NCI-H187 treated with DMSO at 0.1 percent for 48 hours (cell line): Measurements from ENCODE around the gene PAN2.
"Not testable (repeated sequence)": the region's sequence is repeated elsewhere in the genome, so short reads cannot be mapped to it uniquely, and the experiment has no call there.

Experiments used
- DNase-seq: peaks from one replicate; lab custom pipeline; 2025; lab: John Stamatoyannopoulos, UW

The PAN2 gene

GRCh38 chr12:56341616-56342015 lies 7.8 kb upstream of the PAN2 start:
- DNase-seq, result no peak

- no peak for DNase-seq
Measured at GRCh38 chr12:56339158-56339422, 5.3 kb upstream of the PAN2 start.

DNA sequence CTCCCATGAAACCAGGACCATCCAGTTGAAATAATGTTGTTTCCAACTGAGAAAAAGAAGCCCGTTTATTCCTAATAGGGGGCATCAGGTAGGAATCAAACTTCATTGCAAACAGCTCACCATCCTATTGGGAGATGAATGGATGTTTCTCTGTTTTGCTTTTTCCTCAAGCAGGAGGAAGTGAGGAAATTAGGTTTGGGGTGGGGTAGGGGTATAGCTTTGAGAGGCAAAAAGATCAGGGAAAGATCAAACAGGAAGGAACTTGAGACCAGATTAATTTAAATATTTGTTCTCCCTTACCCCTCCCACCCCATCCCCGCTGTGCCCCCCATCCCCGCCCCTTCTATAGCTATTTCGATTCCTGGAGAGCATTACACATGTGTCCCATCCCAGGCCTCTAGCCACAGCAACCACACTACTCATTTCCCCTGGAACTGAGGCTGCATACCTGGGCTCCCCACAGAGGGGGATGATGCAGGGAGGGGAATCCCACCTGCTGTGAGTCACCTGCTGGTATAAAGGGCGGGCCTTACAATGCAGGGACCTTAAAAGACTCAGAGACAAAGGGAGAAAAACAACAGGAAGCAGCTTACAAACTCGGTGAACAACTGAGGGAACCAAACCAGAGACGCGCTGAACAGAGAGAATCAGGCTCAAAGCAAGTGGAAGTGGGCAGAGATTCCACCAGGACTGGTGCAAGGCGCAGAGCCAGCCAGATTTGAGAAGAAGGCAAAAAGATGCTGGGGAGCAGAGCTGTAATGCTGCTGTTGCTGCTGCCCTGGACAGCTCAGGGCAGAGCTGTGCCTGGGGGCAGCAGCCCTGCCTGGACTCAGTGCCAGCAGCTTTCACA lies 4.7 kb upstream of the PAN2 start, which contains the start of gene IL23A:
TSS of gene IL23A (plus strand) at position 577 of the 850 bp plus-strand sequence. CDS start at position 738, 161 bp downstream.
- no peak for DNase-seq

DNA sequence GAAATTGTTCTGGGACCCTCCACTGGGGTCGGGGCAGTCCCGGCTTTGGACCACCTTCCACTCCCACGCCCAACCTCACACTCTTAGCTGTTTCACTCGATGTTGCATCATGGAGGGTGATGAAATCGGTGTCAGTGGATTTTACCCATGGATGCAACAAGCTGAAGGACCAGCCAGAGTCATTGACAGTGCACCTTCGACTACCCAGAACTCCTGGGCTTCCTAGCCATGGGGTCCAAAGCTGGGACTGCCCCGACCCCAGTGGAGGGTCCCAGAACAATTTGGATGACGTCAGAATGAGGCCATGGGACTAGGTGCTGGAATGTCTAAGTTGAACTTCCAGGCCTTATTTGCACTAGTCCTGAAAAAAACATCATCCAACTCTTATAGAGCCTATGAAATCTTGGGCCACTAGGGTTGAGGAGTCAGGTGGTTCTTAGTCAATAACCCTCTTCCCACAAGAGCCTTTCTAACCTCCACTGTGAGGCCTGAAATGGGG lies 4.0 kb upstream of the PAN2 start:
- DNase-seq, result no peak

DNA sequence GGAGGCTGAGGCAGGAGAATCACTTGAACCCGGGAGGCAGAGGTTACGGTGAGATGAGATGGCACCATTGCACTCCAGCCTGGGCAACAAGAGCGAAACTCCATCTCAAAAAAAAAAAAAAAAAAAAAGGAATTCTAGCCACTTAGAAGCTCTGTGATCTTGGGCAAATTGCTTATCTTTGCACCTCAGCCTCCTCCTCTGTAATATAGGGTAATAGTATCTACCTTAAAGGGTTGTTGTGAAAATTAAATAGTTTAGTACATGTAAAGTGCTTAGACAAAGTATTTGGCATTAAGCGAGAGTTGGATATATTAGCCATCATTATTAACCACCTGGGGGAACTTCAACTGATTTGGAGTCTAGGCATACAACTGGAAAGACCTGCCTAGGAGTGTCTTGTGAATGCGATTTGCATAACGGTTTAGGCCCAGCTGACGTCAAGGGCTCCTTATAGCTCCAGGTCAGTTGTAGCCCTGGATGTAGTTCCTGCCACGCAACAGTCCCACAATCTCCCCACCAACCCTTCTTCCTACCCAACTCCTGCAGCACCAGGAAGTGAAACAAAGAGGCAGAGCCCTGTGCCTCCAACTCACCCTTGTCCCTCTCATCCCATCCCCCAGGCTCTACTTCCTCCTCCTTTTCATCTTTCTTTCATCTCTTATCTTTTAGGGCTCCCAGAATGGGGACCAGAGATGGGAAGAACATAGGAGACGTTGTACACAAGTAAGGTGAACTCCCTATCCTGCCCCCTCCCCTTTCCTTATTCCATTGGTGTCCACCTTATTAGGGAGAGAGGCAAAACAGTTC lies 2.8 kb upstream of the PAN2 start:
- no peak for DNase-seq

DNA sequence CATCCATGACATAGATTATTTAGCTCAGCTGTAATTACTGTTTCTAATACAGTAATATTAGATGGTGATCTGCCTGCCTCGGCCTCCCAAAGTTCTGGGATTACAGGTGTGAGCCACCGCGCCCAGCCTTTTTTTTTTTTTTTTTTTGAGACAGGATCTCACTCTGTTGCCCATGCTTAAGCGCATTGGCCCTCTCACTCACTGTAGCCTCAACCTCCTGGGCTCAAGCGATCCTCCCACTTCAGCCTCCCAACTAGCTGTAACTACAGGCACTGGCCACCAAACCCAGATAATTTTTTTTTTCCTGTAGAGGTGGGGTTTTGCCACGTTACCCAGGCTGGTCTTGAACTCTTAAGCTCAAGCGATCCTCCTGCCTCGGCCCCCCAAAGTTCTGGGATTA lies 1.7 kb upstream of the PAN2 start:
- not testable (repeated sequence) for DNase-seq

GRCh38 chr12:56334490-56334793 lies 642 bp upstream of the PAN2 start:
- no peak for DNase-seq

DNA sequence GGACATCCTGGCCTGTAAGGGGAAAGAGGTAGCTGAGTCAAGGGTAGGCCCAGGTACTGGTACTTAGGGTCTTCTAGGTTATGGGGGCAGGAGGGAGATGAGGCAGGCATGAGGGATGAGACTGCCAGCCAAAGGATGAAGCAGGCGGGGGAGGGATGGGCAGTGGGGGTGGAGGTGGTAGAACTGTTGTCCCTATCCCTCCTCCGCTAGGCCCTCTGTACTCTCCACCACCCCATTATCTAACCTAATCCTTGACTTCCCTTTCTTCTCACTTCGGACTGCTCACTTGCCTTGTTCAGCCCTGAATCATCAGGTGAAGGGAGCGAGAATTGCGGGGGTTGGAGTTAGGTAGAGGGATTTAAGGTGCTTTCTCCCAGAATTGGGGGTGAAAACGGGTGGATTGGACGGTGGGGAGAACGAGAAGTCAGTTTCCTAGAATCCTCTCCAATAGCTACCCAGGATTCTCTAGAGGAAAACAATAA lies 562 bp downstream of the PAN2 start:
- DNase-seq, result no peak

DNA sequence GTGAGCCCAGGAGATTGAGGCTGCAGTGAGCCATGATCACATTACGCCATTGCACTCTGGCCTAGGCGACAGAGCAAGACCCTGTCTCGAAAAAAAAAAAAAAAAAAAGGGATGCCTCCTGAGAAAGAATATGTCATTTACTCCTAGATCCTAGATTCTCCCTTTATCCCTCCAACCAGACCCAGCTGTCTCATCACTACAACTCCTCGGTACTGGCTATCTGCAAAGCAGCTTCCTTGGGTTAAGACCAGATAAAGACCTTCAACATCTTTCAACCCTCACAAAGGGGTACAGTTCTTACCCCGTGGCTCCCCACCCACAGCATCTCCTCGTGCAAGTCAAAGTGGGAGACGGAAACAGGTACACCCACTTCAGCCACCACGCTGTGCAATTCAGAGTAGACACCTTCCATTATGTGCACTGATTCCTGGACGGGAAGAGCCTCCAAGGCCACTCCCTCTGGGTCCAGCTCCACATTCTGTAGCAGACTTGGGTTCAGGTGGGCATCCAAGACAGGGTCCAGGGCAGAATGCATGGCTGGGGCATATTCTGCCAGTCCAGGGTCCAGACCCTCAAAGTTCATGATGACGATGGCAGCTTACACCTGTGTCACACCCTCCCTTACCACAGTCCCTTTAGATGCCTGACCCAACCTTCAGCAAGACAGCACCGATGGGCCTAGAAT lies 1.1 kb downstream of the PAN2 start:
- DNase-seq, result no peak

GRCh38 chr12:56330936-56331490 lies 2.8 kb downstream of the PAN2 start:
- no peak for DNase-seq

GRCh38 chr12:56326533-56326932 lies 7.3 kb downstream of the PAN2 start:
- DNase-seq, result no peak

DNA sequence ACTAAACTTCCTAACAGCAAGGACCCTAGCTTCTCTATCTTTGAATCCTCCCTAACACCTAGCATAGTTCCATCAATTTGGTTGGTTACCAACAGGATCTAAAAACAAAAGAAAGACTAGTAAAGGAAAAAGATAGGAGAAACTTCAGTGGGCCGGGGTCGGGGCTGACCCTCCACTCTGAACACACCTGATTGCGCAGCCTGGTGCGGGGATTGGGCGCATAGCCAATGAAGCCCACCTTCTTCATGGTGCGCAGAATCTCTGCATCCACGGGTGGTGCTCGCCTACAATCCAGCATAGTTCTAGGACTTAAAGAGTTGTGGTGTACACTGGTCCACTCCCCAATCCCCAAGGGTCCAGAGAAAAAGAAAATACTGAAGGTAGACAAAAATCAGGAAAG lies 7.7 kb downstream of the PAN2 start:
- no peak for DNase-seq

DNA sequence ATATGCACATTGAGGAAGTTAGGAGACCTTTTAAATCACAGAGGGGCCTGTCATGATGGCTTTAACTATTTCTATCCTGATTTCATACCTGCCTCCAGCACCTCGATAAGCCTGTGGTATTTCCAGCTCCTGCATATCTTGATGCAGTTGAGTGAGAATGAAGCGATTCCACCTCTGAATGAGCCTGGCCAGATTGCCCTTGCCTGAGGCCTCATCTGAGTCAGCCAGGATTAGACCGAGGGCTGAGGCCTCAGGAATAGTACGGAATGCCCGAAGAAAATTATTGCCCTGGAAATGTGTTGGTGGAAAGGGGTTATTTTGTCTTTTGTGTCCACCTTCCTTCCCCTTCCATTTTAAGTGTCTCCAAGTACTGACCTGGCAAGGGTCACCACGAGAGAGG lies 9.6 kb downstream of the PAN2 start:
- no peak for DNase-seq

DNA sequence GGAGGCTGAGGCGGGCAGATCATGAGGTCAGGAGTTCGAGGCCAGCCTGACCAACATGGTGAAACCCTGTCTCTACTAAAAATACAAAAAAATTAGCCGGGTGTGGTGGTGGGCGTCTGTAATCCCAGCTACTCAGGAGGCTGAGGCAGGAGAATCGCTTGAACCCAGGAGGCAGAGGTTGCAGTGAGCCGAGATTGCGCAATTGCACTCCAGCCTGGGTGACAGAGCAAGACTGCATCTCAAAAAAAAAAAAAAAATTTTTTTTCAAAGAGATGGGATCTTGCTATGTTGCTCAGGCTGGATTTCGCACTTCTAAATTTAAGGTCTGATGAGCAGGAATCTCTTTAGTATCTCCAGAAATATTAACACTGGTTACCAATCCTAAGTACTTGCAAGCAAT lies 12.2 kb downstream of the PAN2 start:
- not testable (repeated sequence) for DNase-seq

GRCh38 chr12:56321027-56321426 lies 12.8 kb downstream of the PAN2 start:
- DNase-seq, result no peak

DNA sequence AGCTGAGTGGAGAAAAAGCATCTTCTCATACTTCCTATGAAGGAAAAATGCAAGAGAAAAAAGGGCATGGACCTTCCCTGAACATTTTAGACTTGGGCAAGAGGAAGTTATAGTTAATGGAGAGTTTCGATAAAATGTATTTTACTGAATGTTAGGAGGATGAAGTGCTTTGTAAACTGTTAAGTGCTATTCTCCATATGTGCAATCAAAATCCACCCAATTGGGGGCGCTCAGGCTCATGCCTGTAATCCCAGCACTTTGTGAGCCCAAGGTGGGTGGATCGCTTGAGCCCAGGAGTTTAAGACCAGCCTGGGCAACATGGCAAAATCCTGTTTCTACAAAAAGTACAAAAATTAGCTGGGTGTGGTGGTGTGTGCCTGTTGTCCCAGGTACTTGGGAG lies 16.1 kb downstream of the PAN2 start:
- DNase-seq, result no peak

GRCh38 chr12:56315622-56316473 lies 18.0 kb downstream of the PAN2 start, which contains the start of gene CNPY2:
Gene CNPY2 (minus strand): TSS chr12:56315988. CDS start chr12:56315217, 771 bp downstream.
- DNase-seq, result peak; percentile 95

DNA sequence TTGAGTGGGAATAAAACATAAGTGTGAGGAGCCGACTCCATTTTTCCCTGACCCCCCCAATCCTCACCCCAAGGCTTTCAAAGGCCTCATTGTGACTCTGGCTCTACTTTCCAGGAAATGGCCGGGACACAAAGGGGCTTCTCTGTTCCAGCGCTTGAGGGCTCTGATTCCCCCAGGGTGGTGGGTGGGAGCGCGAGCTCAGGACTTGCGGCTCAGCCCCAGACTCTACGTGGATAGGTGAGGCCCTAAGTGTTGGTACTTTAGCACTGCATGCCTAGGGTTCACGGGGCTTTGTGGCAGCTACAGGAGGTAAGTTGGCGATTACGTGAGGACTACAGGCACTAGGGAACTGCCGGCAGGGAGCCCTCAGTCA lies 18.6 kb downstream of the PAN2 start:
- no peak for DNase-seq

- no peak for DNase-seq
Measured at GRCh38 chr12:56311003-56311402, 22.8 kb downstream of the PAN2 start.

GRCh38 chr12:56308714-56309113 lies 25.1 kb downstream of the PAN2 start:
- DNase-seq, result no peak

GRCh38 chr12:56307221-56307965 lies 26.4 kb downstream of the PAN2 start:
- no peak for DNase-seq
